Skeletal muscle cell (primary cell): Measurements from ENCODE around the gene SSBP3.
"Not testable (repeated sequence)": the region's sequence is repeated elsewhere in the genome, so short reads cannot be mapped to it uniquely, and the experiment has no call there.

ENCODE experiments used
- DNase-seq: peaks from one replicate; pipeline ENCODE4 v3.0.0-alpha.2; 2010; ENCODE audit warnings: low read depth
- H3K4me3 ChIP-seq: 2 replicates; pipeline ENCODE4 v1.5.1; 2011; ENCODE audit warnings: low read depth, mild to moderate bottlenecking, control low read depth, low read length, moderate library complexity

SSBP3 gene

DNA sequence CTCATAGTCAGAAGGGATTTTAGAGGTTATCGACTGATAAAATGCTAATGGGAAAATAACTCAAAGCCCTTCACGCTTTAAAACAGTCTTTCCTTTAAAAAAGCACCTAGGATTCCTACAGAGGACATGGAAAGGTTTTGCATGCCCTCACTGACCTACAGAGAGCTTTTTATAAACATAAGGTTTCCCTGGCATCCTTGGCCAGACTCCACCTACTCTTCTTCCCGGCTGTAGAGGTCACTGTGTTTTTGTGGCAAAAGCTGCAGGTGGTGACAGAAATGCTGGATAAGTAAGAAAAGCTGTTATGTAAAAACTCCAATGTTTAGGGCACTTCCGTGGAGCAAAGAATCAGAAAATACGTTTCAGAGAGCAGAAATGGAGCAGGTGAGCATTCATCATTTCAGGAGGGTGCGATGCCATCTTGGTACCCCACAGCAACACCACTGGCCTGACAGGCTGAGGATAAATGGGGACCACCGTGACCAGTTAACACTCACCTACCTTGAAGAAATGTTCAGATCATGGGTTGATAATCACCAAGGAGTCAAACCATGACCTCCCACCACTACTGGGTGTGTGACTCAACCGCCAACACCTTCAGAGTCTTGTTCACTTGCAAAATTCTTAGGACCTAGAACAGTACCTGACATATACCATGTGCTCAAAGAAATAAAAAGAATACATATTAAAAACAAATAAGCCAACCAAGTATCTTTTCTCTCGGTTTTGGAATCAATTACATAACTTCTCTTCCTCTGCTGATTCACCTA is 46.6 kb downstream of the SSBP3 start:
- DNase-seq = no peak

DNA sequence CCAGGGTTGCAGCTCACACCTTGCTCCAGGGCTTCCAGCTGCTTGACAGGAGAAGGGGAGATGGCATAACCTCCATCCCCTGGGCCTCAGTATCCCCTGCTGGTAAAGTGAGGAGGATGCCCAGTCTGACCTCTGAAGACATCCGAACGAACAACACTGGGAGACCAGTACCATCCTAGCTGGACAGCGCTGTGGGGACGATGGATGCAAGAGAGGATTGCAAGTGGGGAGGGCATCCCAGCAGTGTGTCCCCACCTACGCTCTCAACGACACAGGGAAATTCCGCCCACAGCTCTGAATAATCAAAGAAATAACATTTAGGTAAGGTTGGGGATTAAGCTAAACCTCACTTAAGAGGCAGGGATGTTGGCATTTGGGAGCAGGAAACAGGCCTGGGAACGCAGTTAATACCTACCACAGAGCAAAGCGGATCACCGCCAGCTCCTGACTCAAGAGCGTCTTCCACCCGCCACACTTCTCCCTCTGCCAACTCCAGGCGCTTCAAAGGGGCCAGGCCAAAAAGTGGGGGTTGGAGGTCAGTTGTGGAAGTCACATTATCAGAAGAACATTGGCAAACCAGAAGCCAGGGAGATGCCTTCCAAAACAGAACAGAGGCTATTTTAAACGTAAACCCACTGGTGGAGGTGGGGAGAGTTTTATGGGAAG is 47.6 kb downstream of the SSBP3 start:
- DNase-seq = no peak
- H3K4me3 ChIP-seq = no peak overlapping the region

More for the DNA sequence above, 46.6 kb downstream of the SSBP3 start:
- no peak overlapping the region for H3K4me3 ChIP-seq

- no peak overlapping the region for H3K4me3 ChIP-seq
- DNase-seq = no peak
Measured at GRCh38 chr1:54357967-54358366, 48.2 kb downstream of the SSBP3 start.

DNA sequence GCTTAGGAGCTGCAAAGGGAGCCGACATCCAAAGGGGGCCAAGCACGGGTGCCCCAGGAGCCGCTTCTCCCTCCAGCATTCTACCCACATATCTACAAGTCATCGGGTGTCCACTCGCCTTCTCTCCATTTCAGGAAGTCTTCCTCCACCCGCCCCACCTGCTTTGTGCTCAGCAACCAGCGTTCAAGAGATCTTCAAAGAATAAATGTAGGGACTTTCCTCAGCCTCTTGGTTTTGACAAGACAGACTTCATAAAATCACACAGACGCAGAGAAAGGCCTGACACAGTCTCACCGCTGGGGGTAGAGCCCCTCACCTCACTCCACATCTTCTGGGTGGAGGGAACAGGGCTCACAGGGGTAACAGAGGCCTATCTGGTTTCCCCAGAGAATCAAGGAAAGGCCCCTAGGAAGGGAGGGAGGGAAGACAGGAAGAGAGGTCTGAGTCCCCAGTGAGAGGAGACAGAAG is 49.5 kb downstream of the SSBP3 start:
- no peak for DNase-seq
- no peak overlapping the region for H3K4me3 ChIP-seq

- no peak for DNase-seq
- H3K4me3 ChIP-seq = no peak overlapping the region
Measured at GRCh38 chr1:54355931-54356679, 50.1 kb downstream of the SSBP3 start.

- DNase-seq = no peak
- no peak overlapping the region for H3K4me3 ChIP-seq
Measured at GRCh38 chr1:54354899-54355298, 51.3 kb downstream of the SSBP3 start.

GRCh38 chr1:54353959-54354358 is 52.2 kb downstream of the SSBP3 start:
- no peak overlapping the region for H3K4me3 ChIP-seq
- DNase-seq = no peak

DNA sequence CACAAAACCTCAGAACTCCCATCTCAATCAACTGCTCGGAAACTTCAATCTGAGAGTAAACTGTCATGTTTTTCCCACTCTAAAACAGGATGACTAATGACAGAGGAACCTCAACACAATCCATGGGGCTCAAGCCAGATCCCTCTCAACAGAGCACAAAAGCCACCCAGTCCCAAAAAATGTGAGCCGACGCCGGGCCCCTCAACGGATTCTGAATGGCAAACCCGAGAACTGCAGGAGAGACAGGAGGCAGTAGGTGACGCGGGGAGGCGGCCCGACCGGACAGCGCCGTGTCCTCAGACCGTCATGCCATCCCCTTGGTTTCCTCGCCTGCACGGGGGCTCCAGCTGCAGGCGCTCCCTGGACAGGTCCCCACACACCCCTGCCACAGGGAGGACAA is 53.4 kb downstream of the SSBP3 start:
- no peak for DNase-seq
- H3K4me3 ChIP-seq = no peak overlapping the region

DNA sequence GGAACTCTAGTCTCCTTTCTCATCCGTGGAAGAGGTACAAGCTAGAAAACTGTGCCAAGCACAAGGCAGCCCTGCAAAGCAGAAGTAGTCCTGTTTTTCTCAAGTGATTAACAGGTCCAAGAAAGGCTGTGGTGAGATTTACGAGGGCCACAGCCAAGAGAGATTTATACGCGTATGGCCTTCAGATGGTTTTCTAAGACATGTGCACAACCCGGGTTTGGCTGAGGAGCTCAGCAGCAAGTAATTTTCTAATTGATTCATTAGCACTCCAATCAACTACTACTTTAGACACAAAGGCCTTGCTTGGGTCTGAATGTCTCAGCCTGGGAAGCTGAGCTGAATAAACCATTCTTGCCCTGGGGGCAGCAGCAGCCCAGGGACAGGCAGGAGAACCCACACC is 55.8 kb downstream of the SSBP3 start:
- H3K4me3 ChIP-seq = no peak overlapping the region
- no peak for DNase-seq

DNA sequence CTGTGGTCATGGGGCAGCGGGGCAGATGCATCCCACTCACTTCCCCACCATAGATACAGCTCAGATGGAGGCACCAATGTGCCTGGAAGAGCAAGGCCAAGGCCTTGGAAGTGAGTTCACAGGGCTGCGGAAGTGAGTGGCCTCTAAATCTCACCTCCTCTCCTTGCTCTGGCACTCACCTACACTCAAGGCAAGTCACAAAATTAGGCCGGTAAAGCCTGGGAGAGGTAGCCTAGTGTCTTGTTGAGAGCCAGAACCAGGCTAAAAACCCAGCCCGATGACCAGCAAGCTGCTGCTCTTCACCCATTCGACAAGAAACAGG is 57.5 kb downstream of the SSBP3 start:
- no peak overlapping the region for H3K4me3 ChIP-seq
- no peak for DNase-seq

DNA sequence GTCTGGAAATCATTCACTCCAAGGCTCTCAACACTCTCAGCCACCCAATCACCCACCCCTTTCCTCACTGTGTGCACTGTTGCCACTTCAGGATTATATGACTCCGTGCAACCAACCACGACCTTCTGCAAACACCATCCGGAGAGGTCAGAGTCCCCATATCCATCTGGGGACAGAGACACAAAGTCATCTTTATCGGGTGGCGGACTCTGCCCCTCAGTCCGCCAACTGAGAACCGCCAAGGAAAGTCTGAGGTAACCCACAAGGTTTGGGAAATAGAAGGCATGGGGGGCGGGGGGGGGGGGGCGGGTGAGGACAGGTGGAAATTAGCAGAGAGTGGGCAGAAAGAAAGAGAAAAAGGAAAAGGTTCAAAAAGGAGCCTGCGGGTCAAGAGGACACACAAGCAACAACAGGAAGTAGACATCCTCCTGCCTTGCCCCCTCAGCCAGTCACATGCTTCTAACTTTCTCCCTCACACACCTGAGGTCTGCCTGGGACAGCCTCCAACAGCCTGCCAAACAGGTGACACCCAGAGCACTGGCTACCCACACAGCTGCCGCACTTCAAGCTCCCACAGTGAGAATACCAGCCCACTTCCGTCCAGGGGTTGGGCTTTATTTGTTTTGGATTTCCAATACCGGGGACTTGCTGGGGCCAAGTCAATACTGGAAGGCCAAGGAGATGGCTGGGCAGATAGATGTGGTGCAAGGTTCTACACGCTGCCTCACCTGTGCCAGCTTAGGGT is 58.1 kb downstream of the SSBP3 start:
- DNase-seq = no peak
- no peak overlapping the region for H3K4me3 ChIP-seq

DNA sequence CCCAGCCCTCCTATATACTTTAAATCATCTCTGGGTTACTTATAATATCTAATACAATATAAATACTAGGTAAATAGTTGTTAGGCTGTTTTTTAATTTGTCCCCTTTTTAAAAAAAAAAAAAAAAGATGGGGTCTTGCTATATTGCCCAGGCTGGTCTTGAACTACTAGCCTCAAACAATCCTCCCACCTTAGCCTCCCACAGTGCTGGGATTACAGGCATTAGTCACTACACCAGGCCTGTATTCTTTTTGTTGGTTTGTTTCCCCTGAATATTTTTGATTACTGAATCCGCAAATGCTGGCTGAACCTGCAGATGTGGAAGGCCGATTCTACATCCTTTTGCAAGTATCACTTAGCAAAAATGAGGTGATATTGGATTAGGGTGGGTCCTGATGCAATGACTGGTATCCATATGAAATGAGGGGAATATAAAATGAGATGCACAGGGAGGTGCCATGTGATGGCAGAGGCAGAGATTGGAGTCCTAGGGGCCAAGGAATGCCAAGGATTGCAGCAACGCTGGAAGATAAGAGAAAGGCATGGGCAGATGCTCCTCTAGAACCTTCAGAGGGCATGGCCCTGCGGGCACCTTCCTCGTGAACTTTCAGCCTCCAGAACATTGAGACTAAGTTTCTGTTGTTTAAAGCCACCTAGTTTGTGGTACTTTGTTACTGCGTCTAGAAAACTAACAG is 58.8 kb downstream of the SSBP3 start:
- no peak overlapping the region for H3K4me3 ChIP-seq
- DNase-seq = no peak

- H3K4me3 ChIP-seq, DNase-seq: not testable (repeated sequence)
Measured at GRCh38 chr1:54345548-54345947, 60.6 kb downstream of the SSBP3 start.

DNA sequence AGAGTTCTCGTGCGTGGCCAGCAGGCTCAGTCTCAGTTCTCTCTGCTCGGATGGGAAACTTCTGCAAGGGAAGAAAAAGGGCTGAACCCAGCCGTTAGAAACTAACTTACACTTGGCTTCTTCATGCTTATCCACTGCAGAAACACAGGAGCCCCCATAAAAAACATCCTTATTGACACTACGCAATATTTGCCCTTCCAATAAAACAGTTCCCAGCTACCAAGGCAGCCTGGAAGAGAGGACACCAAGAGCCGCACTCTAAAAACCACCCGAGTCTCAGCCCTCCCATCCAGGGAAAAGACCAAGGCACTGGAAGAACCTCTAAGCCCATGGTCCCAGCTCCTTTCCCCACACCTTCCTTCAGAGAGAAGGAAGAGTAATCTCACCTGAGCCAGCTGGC is 61.1 kb downstream of the SSBP3 start:
- no peak overlapping the region for H3K4me3 ChIP-seq
- no peak for DNase-seq

DNA sequence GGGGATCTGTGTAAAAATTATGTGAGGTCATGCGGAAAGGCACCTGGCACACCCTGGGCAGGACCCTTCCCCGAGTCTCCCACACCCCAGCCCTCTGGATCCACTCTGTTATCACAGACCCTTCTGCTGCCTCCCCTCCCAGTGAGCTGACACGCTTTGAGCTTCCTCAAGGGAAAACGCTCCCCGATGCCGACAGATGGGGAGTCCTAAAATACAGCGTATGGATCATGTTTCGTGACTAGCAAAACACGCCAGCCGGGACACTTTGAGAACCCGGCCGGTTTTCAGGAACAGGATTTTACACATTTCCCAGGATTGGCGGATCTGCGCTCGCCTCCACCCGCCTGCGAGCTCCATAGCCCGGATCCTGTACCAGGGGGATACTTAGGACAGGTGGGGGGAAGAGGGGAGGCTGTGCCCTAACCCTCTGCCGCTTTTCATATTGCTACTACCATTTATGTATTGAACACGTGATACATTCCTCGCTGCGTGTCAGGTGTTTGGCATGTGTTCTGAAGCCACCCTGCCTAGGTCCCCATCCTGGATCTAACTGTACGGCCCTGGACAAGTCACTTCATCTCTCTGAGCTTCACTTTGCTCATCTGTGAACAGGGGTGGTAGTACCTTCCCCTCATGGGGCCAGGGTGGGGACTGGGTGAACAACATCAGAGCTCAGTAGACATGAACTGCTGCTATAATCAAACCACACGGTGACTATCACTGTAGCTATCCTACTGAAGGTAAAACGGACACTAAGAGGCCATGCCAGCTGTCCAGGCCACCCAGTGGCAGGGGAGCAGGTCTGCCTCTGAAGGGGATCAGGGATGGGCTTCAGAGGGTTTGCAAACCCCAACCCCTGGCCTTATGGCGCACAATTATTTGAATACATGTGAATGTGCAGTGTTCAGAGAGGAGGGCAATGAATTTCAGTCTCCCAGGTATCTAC is 63.2 kb downstream of the SSBP3 start:
- no peak overlapping the region for H3K4me3 ChIP-seq
- DNase-seq = no peak

DNA sequence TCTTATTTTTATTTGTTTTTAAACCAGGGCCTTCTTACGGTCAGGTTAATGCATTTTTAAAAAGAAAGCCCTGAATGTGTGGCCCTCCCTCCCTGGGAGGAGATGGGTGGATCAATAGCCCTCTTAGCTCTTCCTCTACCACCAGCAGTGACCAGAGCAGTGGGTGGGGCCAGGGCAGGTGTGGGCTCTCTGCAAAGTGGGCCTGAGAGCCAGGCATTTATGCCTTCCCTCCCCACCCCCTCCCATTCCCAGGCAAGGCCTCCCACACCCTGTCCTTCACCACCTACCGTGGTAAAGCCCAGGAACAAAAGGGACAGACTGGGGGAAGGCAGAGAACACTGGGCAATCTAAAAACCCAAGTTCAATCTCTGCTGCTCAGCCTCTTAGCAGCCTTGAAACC is 63.9 kb downstream of the SSBP3 start:
- DNase-seq = no peak
- H3K4me3 ChIP-seq = no peak overlapping the region

- no peak overlapping the region for H3K4me3 ChIP-seq
- no peak for DNase-seq
Measured at GRCh38 chr1:54341763-54342162, 64.4 kb downstream of the SSBP3 start.

- DNase-seq = no peak
- H3K4me3 ChIP-seq = no peak overlapping the region
Measured at GRCh38 chr1:54340878-54341277, 65.3 kb downstream of the SSBP3 start.
